Measurements from ENCODE around the gene COL5A3. TPM values are rescaled to one million over a fixed set of nuclear protein-coding genes. Genes with fewer than 3 reads are reported as not detected.

COL5A3 gene
- total and polyA plus RNA-seq, 4 donors, result 4.9 to 84.7 (median 10.8) TPM

GRCh38 chr19:9914001-9914314 is 96.3 kb downstream of the COL5A3 start:
- peak; percentile 31 for ATAC-seq (ENCODE audit: low FRiP score)

GRCh38 chr19:9913237-9914000 is 96.9 kb downstream of the COL5A3 start:
- 1 to 2% methylated on average over 56 to 95 of the region's 95 CpGs for WGBS, 2 donors
- Histone ChIP-seq H3K27ac (ENCODE audit: low read depth in 1 of 2, low read length in 2 of 2) (no peak overlapping the region), H3K4me3 (ENCODE audit: low read length in 2 of 2) (peak overlapping the region; percentile 33 to 60), H3K9me3 (ENCODE audit: control insufficient read depth, low read length) (no peaks in the 10 kb centered on the region), H3K4me1 (ENCODE audit: control insufficient read depth in 1 of 2, insufficient read depth in 2 of 2, low read length in 2 of 2) (no peaks in the 10 kb centered on the region), H3K36me3 (ENCODE audit: control insufficient read depth in 1 of 2, insufficient read depth in 2 of 2, low read length in 1 of 2) (no peaks in the 10 kb centered on the region), H3K27me3 (ENCODE audit: control insufficient read depth in 1 of 2, insufficient read depth in 2 of 2, low read length in 1 of 2) (no peaks in the 10 kb centered on the region)
- DNase-seq, result no peak
- intact Hi-C loops (cut with DNase I), result no loop called here
- ATAC-seq (ENCODE audit: low FRiP score), result no peak

More at GRCh38 chr19:9914001-9914314, 96.3 kb downstream of the COL5A3 start:
- WGBS, 2 donors, result 1% methylated on average over 17 to 27 of the region's 27 CpGs
- intact Hi-C loops (cut with DNase I), result no loop called here
- no peak for DNase-seq
- H3K36me3 ChIP-seq (ENCODE audit: control insufficient read depth in 1 of 2, insufficient read depth in 2 of 2, low read length in 1 of 2), result no peaks in the 10 kb centered on the region
- H3K27ac ChIP-seq (ENCODE audit: low read depth in 1 of 2, low read length in 2 of 2), result no peak overlapping the region
- no peaks in the 10 kb centered on the region for H3K27me3 ChIP-seq (ENCODE audit: control insufficient read depth in 1 of 2, insufficient read depth in 2 of 2, low read length in 1 of 2)
- no peaks in the 10 kb centered on the region for H3K9me3 ChIP-seq (ENCODE audit: control insufficient read depth, low read length)
- peak overlapping the region; percentile 33 to 60 for H3K4me3 ChIP-seq (ENCODE audit: low read length in 2 of 2)
- H3K4me1 ChIP-seq (ENCODE audit: control insufficient read depth in 1 of 2, insufficient read depth in 2 of 2, low read length in 2 of 2), result no peaks in the 10 kb centered on the region

- intact Hi-C loops (cut with DNase I), result no loop called here
- DNase-seq, result no peak
- Histone ChIP-seq H3K9me3 (ENCODE audit: control insufficient read depth, low read length) (no peaks in the 10 kb centered on the region), H3K27ac (ENCODE audit: low read depth in 1 of 2, low read length in 2 of 2) (no peak overlapping the region), H3K4me3 (ENCODE audit: low read length in 2 of 2) (no peak overlapping the region), H3K36me3 (ENCODE audit: control insufficient read depth in 1 of 2, insufficient read depth in 2 of 2, low read length in 1 of 2) (no peaks in the 10 kb centered on the region), H3K27me3 (ENCODE audit: control insufficient read depth in 1 of 2, insufficient read depth in 2 of 2, low read length in 1 of 2) (no peaks in the 10 kb centered on the region), H3K4me1 (ENCODE audit: control insufficient read depth in 1 of 2, insufficient read depth in 2 of 2, low read length in 2 of 2) (no peaks in the 10 kb centered on the region)
- 30 to 31% methylated on average over 24 of the region's 24 CpGs for WGBS, 2 donors
- no peak for ATAC-seq (ENCODE audit: low FRiP score)
Observed at GRCh38 chr19:9912551-9913236, 97.6 kb downstream of the COL5A3 start.

GRCh38 chr19:9911524-9912185 is 98.6 kb downstream of the COL5A3 start:
- H3K4me3 ChIP-seq (ENCODE audit: low read length in 2 of 2), result no peak overlapping the region
- ATAC-seq (ENCODE audit: low FRiP score), result no peak
- DNase-seq, result no peak
- H3K4me1 ChIP-seq (ENCODE audit: control insufficient read depth in 1 of 2, insufficient read depth in 2 of 2, low read length in 2 of 2), result no peaks in the 10 kb centered on the region
- WGBS, 2 donors, result 71 to 73% methylated on average over 6 of the region's 6 CpGs
- no peaks in the 10 kb centered on the region for H3K27me3 ChIP-seq (ENCODE audit: control insufficient read depth in 1 of 2, insufficient read depth in 2 of 2, low read length in 1 of 2)
- no peak overlapping the region for H3K27ac ChIP-seq (ENCODE audit: low read depth in 1 of 2, low read length in 2 of 2)
- no peaks in the 10 kb centered on the region for H3K36me3 ChIP-seq (ENCODE audit: control insufficient read depth in 1 of 2, insufficient read depth in 2 of 2, low read length in 1 of 2)
- H3K9me3 ChIP-seq (ENCODE audit: control insufficient read depth, low read length), result no peaks in the 10 kb centered on the region
- intact Hi-C loops (cut with DNase I), result no loop called here

GRCh38 chr19:9910625-9911024 is 99.7 kb downstream of the COL5A3 start:
- Histone ChIP-seq H3K36me3 (ENCODE audit: control insufficient read depth in 1 of 2, insufficient read depth in 2 of 2, low read length in 1 of 2) (no peaks in the 10 kb centered on the region), H3K9me3 (ENCODE audit: control insufficient read depth, low read length) (no peaks in the 10 kb centered on the region), H3K4me3 (ENCODE audit: low read length in 2 of 2) (no peak overlapping the region), H3K27me3 (ENCODE audit: control insufficient read depth in 1 of 2, insufficient read depth in 2 of 2, low read length in 1 of 2) (no peaks in the 10 kb centered on the region), H3K27ac (ENCODE audit: low read depth in 1 of 2, low read length in 2 of 2) (no peak overlapping the region), H3K4me1 (ENCODE audit: control insufficient read depth in 1 of 2, insufficient read depth in 2 of 2, low read length in 2 of 2) (no peaks in the 10 kb centered on the region)
- DNase-seq, result no peak
- intact Hi-C loops (cut with DNase I), result no loop called here
- WGBS, 2 donors, result 96 to 99% methylated on average over 1 of the region's 1 CpG
- no peak for ATAC-seq (ENCODE audit: low FRiP score)

Small RNAs within 50 kb of the gene (microRNA-seq; reads per million reads assigned to microRNA genes)
- 0 reads per million in 2 donors for gene MIR5589

Other genes starting within 250 kb of the COL5A3 start
- 10 to 100 TPM; 17.4 to 33.0 TPM for gene ZNF846, start 241.8 kb downstream of the COL5A3 start, total RNA-seq
- gene ZNF846, start 241.8 kb downstream of the COL5A3 start, polyA plus RNA-seq, result 10 to 100 TPM; 13.0 to 20.2 TPM
- gene FBXL12, start 191.4 kb downstream of the COL5A3 start, total RNA-seq, result 10 to 100 TPM; 29.1 to 29.8 TPM
- 10 to 100 TPM; 11.3 to 43.5 TPM for gene FBXL12, start 191.4 kb downstream of the COL5A3 start, polyA plus RNA-seq
- gene UBL5, start 182.6 kb downstream of the COL5A3 start, total RNA-seq, result 100 to 1,000 TPM; 207 to 220 TPM
- 1,000 to 10,000 TPM in 1 of 2 donors, 100 to 1,000 TPM in 1; 603 to 1,147 TPM for gene UBL5, start 182.6 kb downstream of the COL5A3 start, polyA plus RNA-seq
- 10 to 100 TPM; 45.5 to 45.8 TPM for gene PIN1, start 175.2 kb downstream of the COL5A3 start, total RNA-seq
- gene PIN1, start 175.2 kb downstream of the COL5A3 start, polyA plus RNA-seq, result 100 to 1,000 TPM; 102 to 154 TPM
- 1 to 10 TPM; 3.9 to 4.8 TPM for gene OLFM2, start 74.0 kb downstream of the COL5A3 start, total RNA-seq
- gene OLFM2, start 74.0 kb downstream of the COL5A3 start, polyA plus RNA-seq, result 10 to 100 TPM; 13.5 to 14.5 TPM
- gene RDH8, start 3.0 kb upstream of the COL5A3 start, total RNA-seq, result not detected
- gene RDH8, start 3.0 kb upstream of the COL5A3 start, polyA plus RNA-seq, result not detected
- gene SHFL, start 75.8 kb upstream of the COL5A3 start, total RNA-seq, result 10 to 100 TPM; 32.1 to 50.5 TPM
- 10 to 100 TPM; 20.3 to 70.2 TPM for gene SHFL, start 75.8 kb upstream of the COL5A3 start, polyA plus RNA-seq
- under 1 TPM; 0.19 to 0.24 TPM for gene ANGPTL6, start 92.2 kb upstream of the COL5A3 start, total RNA-seq
- gene ANGPTL6, start 92.2 kb upstream of the COL5A3 start, polyA plus RNA-seq, result under 1 TPM; 0.41 to 0.63 TPM
- 10 to 100 TPM; 24.3 to 30.9 TPM for gene PPAN, start 95.9 kb upstream of the COL5A3 start, total RNA-seq
- 10 to 100 TPM; 13.1 to 24.7 TPM for gene PPAN, start 95.9 kb upstream of the COL5A3 start, polyA plus RNA-seq
- 10 to 100 TPM in 1 of 2 donors, 1 to 10 TPM in 1; 9.7 to 10.5 TPM for gene P2RY11, start 101.2 kb upstream of the COL5A3 start, total RNA-seq
- gene P2RY11, start 101.2 kb upstream of the COL5A3 start, polyA plus RNA-seq, result 10 to 100 TPM in 1 of 2 donors, 1 to 10 TPM in 1; 5.3 to 16.0 TPM
- 100 to 1,000 TPM; 143 to 176 TPM for gene EIF3G, start 109.4 kb upstream of the COL5A3 start, total RNA-seq
- gene EIF3G, start 109.4 kb upstream of the COL5A3 start, polyA plus RNA-seq, result 100 to 1,000 TPM; 162 to 319 TPM
- 10 to 100 TPM; 59.6 to 89.0 TPM for gene DNMT1, start 184.4 kb upstream of the COL5A3 start, total RNA-seq
- 10 to 100 TPM in 1 of 2 donors, 1 to 10 TPM in 1; 7.1 to 32.7 TPM for gene DNMT1, start 184.4 kb upstream of the COL5A3 start, polyA plus RNA-seq
- gene S1PR2, start 220.8 kb upstream of the COL5A3 start, total RNA-seq, result 10 to 100 TPM in 1 of 2 donors, 1 to 10 TPM in 1; 9.8 to 14.3 TPM
- 1 to 10 TPM; 3.3 to 4.2 TPM for gene S1PR2, start 220.8 kb upstream of the COL5A3 start, polyA plus RNA-seq
- gene MRPL4, start 241.7 kb upstream of the COL5A3 start, total RNA-seq, result 10 to 100 TPM; 22.7 to 25.4 TPM
- gene MRPL4, start 241.7 kb upstream of the COL5A3 start, polyA plus RNA-seq, result 10 to 100 TPM; 27.4 to 38.2 TPM